ENCODE data around the gene ACSL4.

DNA sequence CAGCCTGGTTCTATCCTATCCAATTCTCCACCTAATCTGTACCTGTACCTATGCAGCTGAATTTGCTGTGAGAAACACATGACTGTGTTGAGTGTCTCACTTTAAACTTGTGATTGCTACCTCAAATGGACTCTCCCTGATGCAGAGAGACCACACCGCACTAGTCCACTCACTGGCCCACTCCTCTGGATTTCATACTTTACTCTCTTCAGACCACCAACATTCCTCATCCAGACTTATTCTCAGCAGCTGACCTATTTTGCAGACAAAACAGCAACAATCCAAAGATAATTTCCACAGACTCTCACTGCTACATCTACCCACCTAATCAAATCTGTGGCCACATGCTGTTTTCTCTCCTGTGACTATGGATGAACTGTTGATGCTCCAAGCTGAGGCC, 45.2 kb downstream of the ACSL4 start:
- TF ChIP-seq, protein P1, sequence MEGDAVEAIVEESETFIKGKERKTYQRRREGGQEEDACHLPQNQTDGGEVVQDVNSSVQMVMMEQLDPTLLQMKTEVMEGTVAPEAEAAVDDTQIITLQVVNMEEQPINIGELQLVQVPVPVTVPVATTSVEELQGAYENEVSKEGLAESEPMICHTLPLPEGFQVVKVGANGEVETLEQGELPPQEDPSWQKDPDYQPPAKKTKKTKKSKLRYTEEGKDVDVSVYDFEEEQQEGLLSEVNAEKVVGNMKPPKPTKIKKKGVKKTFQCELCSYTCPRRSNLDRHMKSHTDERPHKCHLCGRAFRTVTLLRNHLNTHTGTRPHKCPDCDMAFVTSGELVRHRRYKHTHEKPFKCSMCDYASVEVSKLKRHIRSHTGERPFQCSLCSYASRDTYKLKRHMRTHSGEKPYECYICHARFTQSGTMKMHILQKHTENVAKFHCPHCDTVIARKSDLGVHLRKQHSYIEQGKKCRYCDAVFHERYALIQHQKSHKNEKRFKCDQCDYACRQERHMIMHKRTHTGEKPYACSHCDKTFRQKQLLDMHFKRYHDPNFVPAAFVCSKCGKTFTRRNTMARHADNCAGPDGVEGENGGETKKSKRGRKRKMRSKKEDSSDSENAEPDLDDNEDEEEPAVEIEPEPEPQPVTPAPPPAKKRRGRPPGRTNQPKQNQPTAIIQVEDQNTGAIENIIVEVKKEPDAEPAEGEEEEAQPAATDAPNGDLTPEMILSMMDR (IDR thresholded peaks at IDR 0.05): no peak
- TF ChIP-seq POLR2AphosphoS5 (IDR thresholded peaks at IDR 0.05): no peak
- TF ChIP-seq POLR2A (IDR thresholded peaks at IDR 0.05): no peak

Data from prostate gland (tissue), 2 donors.